Measurements from ENCODE around the gene MFAP3.

The MFAP3 gene

GRCh38 chr5:154087260-154087659 is 48.5 kb downstream of the MFAP3 start:
- no peak overlapping the region for H3K4me3 ChIP-seq (ENCODE audit: low read depth, low read length)
- TF ChIP-seq MYC (IDR thresholded peaks at IDR 0.05; ENCODE audit: low read depth, low read length) (no peak), MAX (IDR thresholded peaks at IDR 0.05; ENCODE audit: low read depth, low read length) (no peak), CTCF (IDR thresholded peaks at IDR 0.05; ENCODE audit: low read depth, low read length) (no peak), POLR2A (IDR thresholded peaks at IDR 0.05; ENCODE audit: extremely low read depth, insufficient read length) (no peak)
- DNase-seq (ENCODE audit: low read depth), result peak; percentile 33

GRCh38 chr5:154088801-154089200 is 50.0 kb downstream of the MFAP3 start:
- no peak for DNase-seq (ENCODE audit: low read depth)
- H3K4me3 ChIP-seq (ENCODE audit: low read depth, low read length), result no peak overlapping the region

GRCh38 chr5:154090656-154091055 is 51.9 kb downstream of the MFAP3 start:
- no peak for DNase-seq (ENCODE audit: low read depth)
- no peak for TF ChIP-seq MYC (IDR thresholded peaks at IDR 0.05; ENCODE audit: low read depth, low read length)
- no peak for TF ChIP-seq POLR2A (IDR thresholded peaks at IDR 0.05; ENCODE audit: extremely low read depth, insufficient read length)
- no peak for TF ChIP-seq CTCF (IDR thresholded peaks at IDR 0.05; ENCODE audit: low read depth, low read length)
- TF ChIP-seq MAX (IDR thresholded peaks at IDR 0.05; ENCODE audit: low read depth, low read length), result no peak

More at GRCh38 chr5:154088801-154089200, 50.0 kb downstream of the MFAP3 start:
- TF ChIP-seq MAX (IDR thresholded peaks at IDR 0.05; ENCODE audit: low read depth, low read length) (no peak), MYC (IDR thresholded peaks at IDR 0.05; ENCODE audit: low read depth, low read length) (no peak), CTCF (IDR thresholded peaks at IDR 0.05; ENCODE audit: low read depth, low read length) (no peak), POLR2A (IDR thresholded peaks at IDR 0.05; ENCODE audit: extremely low read depth, insufficient read length) (no peak)

GRCh38 chr5:154092356-154093141 is 53.8 kb downstream of the MFAP3 start:
- no peak for DNase-seq (ENCODE audit: low read depth)
- TF ChIP-seq MAX (IDR thresholded peaks at IDR 0.05; ENCODE audit: low read depth, low read length), result no peak
- no peak for TF ChIP-seq POLR2A (IDR thresholded peaks at IDR 0.05; ENCODE audit: extremely low read depth, insufficient read length)
- no peak for TF ChIP-seq CTCF (IDR thresholded peaks at IDR 0.05; ENCODE audit: low read depth, low read length)
- TF ChIP-seq MYC (IDR thresholded peaks at IDR 0.05; ENCODE audit: low read depth, low read length), result no peak
- H3K4me3 ChIP-seq (ENCODE audit: low read depth, low read length), result no peak overlapping the region

More at GRCh38 chr5:154090656-154091055, 51.9 kb downstream of the MFAP3 start:
- H3K4me3 ChIP-seq (ENCODE audit: low read depth, low read length), result no peak overlapping the region

GRCh38 chr5:154093142-154093532 is 54.4 kb downstream of the MFAP3 start:
- no peak for DNase-seq (ENCODE audit: low read depth)
- H3K4me3 ChIP-seq (ENCODE audit: low read depth, low read length), result no peak overlapping the region
- TF ChIP-seq CTCF (IDR thresholded peaks at IDR 0.05; ENCODE audit: low read depth, low read length), result no peak
- no peak for TF ChIP-seq MYC (IDR thresholded peaks at IDR 0.05; ENCODE audit: low read depth, low read length)
- no peak for TF ChIP-seq MAX (IDR thresholded peaks at IDR 0.05; ENCODE audit: low read depth, low read length)
- TF ChIP-seq POLR2A (IDR thresholded peaks at IDR 0.05; ENCODE audit: extremely low read depth, insufficient read length), result no peak
